Thyroid gland (tissue), 4 donors: ENCODE measurements around the gene CDH23. TPM values are rescaled to one million over a fixed set of nuclear protein-coding genes. Genes with fewer than 3 reads are reported as not detected.

Experiments
- DNase-seq, 2 donors: peaks; one replicate each; pipeline ENCODE4 v3.0.0-alpha.2; 2019
- H3K27ac ChIP-seq, 3 donors: fragments of 200-600 bp; sonication (generic); 1 replicate in 2 of 3; 2 replicates in 1 of 3; pipeline ENCODE4 v1.5.1; 2016 to 2019; ENCODE audit warnings: mild to moderate bottlenecking in 1 of 3, moderate library complexity in 1 of 3
- H3K27me3 ChIP-seq: fragments of 200-600 bp; sonication (generic); one replicate; pipeline ENCODE4 v1.5.1; 2019
- H3K36me3 ChIP-seq, 2 donors: fragments of 200-600 bp; sonication (generic); one replicate each; pipeline ENCODE4 v1.5.1; 2016 to 2019
- H3K4me1 ChIP-seq, 2 donors: fragments of 200-600 bp; sonication (generic); one replicate each; pipeline ENCODE4 v1.5.1; 2017 to 2019
- H3K4me3 ChIP-seq, 3 donors: fragments of 200-600 bp; sonication (generic); replicated peaks in 1 of 3; 1 replicate in 2 of 3; 2 replicates in 1 of 3; pipeline ENCODE4 v1.5.1; 2016; ENCODE audit warnings: mild to moderate bottlenecking in 1 of 3
- H3K9me3 ChIP-seq: fragments of 200-600 bp; sonication (generic); one replicate; pipeline ENCODE4 v1.5.1; 2017
- CTCF ChIP-seq, 6 experiments: fragments of 200-600 bp in 3 of 6; fragments of 450-650 bp in 3 of 6; sonication (generic) in 3 of 6; IDR thresholded peaks; one replicate each; pipeline ENCODE4 v1.5.1; 2016 to 2019; ENCODE audit warnings: antibody characterized with exemption in 6 of 6, mild to moderate bottlenecking in 2 of 6, inconsistent platforms in 1 of 6, moderate library complexity in 1 of 6
- POLR2A ChIP-seq, 2 donors: fragments of 450-650 bp; IDR thresholded peaks; one replicate each; pipeline ENCODE4 v1.6.1; 2017; ENCODE audit warnings: antibody characterized with exemption in 2 of 2, mild to moderate bottlenecking in 2 of 2, moderate library complexity in 1 of 2
- WGBS, 2 donors: methylation state at CpG; one replicate each; pipeline ENCODE4 v1.1.5; 2017; 5-methylcytosine and 5-hydroxymethylcytosine counted together
- intact Hi-C: fragments of 100-400 bp; cut with DNase I; formaldehyde crosslinking; loops from one replicate; pipeline ENCODE4 v1.15.1; 2023
- total RNA-seq, 4 donors: library from RNA; depleted of rRNA; stranded (reverse); fragments of >200 nt; gene quantifications; one replicate each; pipeline ENCODE4 v1.2.3, GENCODE V29; 2016

CDH23 gene
- total RNA-seq, 4 donors from 2014 or later: 3.0 to 4.2 (median 3.9) TPM

DNA sequence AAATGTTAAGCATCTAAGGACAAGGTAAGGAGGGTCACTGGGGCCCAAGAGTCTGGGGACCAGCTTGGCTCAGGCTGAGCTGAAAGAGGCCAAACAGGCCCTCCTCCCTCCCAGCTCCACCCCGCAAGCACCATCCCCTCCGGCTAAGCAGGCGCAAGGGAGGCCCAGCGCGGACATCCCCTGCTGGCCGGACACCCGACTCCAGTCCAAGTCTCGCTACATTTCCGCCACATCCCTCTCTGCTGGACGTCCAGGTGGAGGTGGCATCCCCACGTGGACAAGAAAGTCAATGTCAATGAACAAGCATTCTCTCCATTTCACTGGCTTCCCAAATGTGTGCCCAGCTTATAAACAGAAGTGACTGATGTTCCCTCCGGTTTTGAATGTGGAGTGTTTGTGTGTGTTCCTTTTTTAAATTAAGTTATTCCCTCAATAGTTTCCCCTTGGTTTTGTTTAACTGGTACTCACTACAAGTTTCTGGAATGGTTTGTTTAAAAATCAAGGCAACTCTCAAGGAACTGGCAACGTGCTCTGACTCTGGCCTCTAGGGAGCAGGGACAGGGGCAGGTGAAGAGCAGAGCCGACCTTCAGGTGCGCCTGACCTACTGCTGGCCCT lies 418.9 kb downstream of the CDH23 start:
- Histone ChIP-seq H3K9me3 (no peaks in the 10 kb centered on the region), H3K27me3 (no peaks in the 10 kb centered on the region), H3K4me3 (no peak overlapping the region), H3K36me3 (peaks cover 52 to 53% of the 10 kb centered on the region in 2 donors), H3K4me1 (peaks cover 0 to 14% of the 10 kb centered on the region in 2 donors), H3K27ac (no peak overlapping the region)
- WGBS, 2 donors: 87 to 89% methylated on average over 15 of the region's 15 CpGs
- DNase-seq: no peak
- intact Hi-C loops: no loop called here
- TF ChIP-seq CTCF (IDR thresholded peaks at IDR 0.05) (no peak), POLR2A (IDR thresholded peaks at IDR 0.05) (no peak)

DNA sequence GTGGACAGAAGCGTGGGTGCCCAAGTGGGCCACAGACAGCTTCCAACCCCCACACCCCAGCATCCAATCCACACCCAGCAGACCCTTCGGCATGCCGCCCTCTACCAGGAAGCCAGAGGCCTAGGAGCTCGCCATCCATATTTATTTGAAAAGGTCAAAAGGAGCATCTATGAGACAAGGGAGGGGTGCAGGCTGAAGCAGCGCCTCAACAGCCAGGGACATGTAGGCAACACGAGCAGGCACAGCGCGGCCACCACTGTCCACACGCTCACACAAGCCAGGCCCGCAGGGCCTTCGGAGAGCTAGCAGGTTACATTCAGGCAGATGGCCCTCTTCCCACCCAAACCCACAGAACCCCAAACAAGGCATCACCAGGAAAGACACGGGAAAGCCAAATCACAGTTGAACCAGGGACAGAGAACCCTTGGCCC lies 419.7 kb downstream of the CDH23 start:
- Histone ChIP-seq H3K27me3 (no peaks in the 10 kb centered on the region), H3K36me3 (peaks cover 60 to 61% of the 10 kb centered on the region in 2 donors), H3K9me3 (no peaks in the 10 kb centered on the region), H3K27ac (no peak overlapping the region), H3K4me3 (no peak overlapping the region), H3K4me1 (peaks cover 0 to 14% of the 10 kb centered on the region in 2 donors)
- no peak for DNase-seq
- 82 to 91% methylated on average over 8 to 9 of the region's 12 CpGs for WGBS, 2 donors
- TF ChIP-seq CTCF (IDR thresholded peaks at IDR 0.05) (no peak), POLR2A (IDR thresholded peaks at IDR 0.05) (no peak)
- intact Hi-C loops: no loop called here

DNA sequence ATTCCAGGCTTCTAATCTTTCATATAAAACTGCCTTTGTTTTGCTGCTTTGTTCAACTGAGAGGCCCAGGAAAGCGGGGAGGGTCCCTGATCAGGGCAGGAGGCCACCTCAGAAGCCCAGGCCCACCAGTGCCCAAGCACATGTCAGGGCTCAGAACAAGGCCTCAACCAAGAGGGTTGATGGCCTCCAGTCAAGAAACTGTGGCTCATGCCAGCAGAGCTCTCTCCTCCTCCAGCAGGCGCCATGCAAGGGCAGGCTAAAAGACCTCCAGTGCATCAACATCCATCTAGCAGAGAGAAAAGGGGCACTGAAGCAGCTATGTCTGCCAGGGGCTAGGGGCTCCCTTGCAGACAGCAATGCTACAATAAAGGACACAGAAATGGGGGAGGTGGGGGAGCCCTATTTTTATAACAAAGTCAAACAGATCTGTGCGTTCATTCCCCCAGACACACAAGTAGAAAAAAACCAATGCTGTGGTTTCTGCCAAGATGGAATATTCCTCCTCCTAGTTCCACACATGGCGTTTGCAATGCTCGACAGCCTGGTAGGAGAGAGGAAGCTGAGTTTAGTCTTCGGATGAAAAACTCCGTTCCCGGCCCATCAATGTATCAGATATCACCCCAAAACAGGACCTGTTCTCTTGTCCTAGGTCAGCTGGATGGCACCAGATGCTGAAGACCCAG lies 420.4 kb downstream of the CDH23 start:
- Histone ChIP-seq H3K9me3 (no peaks in the 10 kb centered on the region), H3K27ac (no peak overlapping the region), H3K27me3 (no peaks in the 10 kb centered on the region), H3K4me1 (peaks cover 0 to 10% of the 10 kb centered on the region in 2 donors), H3K36me3 (peaks cover 66 to 68% of the 10 kb centered on the region in 2 donors), H3K4me3 (no peak overlapping the region)
- DNase-seq: no peak
- TF ChIP-seq POLR2A (IDR thresholded peaks at IDR 0.05) (no peak), CTCF (IDR thresholded peaks at IDR 0.05) (no peak)
- 87 to 88% methylated on average over 8 of the region's 8 CpGs for WGBS, 2 donors
- intact Hi-C loops: no loop called here

DNA sequence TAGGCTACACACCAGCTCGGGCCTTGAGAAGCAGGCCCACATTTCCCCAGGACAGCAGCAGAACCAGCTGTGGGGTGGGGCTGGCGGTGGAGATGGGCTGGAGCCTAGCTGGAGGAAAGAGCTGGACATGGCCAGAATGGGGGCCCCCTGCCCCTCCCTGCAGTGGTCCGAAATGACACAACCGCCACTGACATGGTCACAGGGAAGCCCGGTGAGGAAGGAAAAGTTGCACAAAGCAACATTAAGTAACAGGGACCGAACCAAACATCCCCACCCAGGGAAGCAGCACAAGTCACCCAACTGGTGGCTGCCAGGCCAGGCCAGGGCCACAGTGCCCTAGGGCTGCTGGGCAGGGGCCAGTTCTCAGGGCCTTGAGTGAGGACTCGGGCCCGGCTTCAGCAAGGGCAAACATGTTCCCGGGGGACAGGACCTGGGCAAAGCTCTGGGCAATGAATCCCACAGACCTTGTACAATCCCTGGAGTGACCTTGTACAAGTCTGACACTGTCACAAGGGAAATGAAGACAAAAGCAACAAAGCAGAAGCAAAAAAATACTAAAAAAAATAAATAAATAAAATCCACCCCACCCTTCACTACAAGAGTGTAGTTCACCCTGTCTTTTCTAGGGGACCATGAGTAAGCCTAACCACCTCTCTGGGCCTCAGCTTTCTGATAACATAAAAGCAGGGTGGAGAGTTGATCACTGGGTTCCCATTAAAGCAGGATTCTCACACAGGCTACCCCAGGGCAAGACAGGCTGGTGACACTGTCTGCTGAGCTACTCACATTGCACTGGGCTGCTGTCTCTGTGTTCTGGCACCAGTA lies 421.3 kb downstream of the CDH23 start:
- H3K4me1 ChIP-seq: peaks cover 0 to under 1% of the 10 kb centered on the region in 2 donors
- WGBS, 2 donors: 85 to 87% methylated on average over 7 to 9 of the region's 9 CpGs
- no peaks in the 10 kb centered on the region for H3K27me3 ChIP-seq
- intact Hi-C loops: no loop called here
- no peaks in the 10 kb centered on the region for H3K9me3 ChIP-seq
- H3K27ac ChIP-seq: no peak overlapping the region
- no peak for DNase-seq
- H3K36me3 ChIP-seq: peaks cover 73 to 74% of the 10 kb centered on the region in 2 donors
- TF ChIP-seq POLR2A (IDR thresholded peaks at IDR 0.05) (no peak), CTCF (IDR thresholded peaks at IDR 0.05) (no peak)
- no peak overlapping the region for H3K4me3 ChIP-seq
